Thyroid gland (tissue), 4 donors: ENCODE results near the gene HBE1.

ENCODE experiments used
- POLR2A ChIP-seq, 2 donors: fragments of 450-650 bp; IDR thresholded peaks; one replicate each; pipeline ENCODE4 v1.6.1; 2017; ENCODE audit warnings: antibody characterized with exemption in 2 of 2, mild to moderate bottlenecking in 2 of 2, moderate library complexity in 1 of 2
- TF ChIP-seq, protein P1 (sequence below), 6 experiments: fragments of 200-600 bp in 3 of 6; fragments of 450-650 bp in 3 of 6; sonication (generic) in 3 of 6; IDR thresholded peaks; one replicate each; pipeline ENCODE4 v1.5.1; 2016 to 2019; ENCODE audit warnings: antibody characterized with exemption in 6 of 6, mild to moderate bottlenecking in 2 of 6, inconsistent platforms in 1 of 6, moderate library complexity in 1 of 6

DNA sequence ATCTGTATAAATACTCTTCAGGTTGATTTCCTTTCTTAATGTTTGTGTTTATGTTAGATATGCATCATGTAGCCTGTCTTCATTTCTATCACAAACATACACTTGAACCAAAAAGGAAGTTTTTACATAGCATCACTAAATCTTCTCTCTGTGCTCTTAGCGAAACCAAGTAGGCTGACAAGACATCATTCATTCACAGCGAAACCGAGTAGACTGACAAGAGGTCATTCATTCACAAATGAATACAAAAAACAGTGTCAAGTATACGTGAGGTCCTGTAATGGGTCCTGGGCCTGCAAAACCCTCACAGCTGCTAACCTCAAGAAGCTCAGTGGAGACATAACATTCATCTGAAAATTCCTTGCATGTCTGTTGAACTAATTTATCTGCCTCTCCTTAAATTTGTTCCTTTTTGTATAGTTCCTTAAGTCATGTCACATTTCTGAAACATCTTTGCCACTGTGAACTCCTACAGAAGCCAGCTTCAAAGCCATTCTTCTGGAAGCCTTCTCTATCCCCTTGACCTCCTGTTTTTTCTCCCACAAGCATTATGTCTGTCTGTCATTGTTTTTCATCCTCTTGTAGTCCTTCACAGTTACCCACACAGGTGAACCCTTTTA, 9.8 kb upstream of the HBE1 start:
- TF ChIP-seq, protein P1, sequence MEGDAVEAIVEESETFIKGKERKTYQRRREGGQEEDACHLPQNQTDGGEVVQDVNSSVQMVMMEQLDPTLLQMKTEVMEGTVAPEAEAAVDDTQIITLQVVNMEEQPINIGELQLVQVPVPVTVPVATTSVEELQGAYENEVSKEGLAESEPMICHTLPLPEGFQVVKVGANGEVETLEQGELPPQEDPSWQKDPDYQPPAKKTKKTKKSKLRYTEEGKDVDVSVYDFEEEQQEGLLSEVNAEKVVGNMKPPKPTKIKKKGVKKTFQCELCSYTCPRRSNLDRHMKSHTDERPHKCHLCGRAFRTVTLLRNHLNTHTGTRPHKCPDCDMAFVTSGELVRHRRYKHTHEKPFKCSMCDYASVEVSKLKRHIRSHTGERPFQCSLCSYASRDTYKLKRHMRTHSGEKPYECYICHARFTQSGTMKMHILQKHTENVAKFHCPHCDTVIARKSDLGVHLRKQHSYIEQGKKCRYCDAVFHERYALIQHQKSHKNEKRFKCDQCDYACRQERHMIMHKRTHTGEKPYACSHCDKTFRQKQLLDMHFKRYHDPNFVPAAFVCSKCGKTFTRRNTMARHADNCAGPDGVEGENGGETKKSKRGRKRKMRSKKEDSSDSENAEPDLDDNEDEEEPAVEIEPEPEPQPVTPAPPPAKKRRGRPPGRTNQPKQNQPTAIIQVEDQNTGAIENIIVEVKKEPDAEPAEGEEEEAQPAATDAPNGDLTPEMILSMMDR (IDR thresholded peaks at IDR 0.05), result no peak
- TF ChIP-seq POLR2A (IDR thresholded peaks at IDR 0.05), result no peak
